Chondrocyte (in vitro differentiated cells): ENCODE data around the gene POFUT2. TPM values are rescaled to one million over a fixed set of nuclear protein-coding genes. Genes with fewer than 3 reads are reported as not detected.
A peak's percentile ranks its signal among the peaks of the same experiment; 100 is the strongest.

Experiments used
- DNase-seq: peaks from one replicate; pipeline ENCODE4 v3.0.0; 2021; ENCODE audit warnings: mixed read lengths, low spot score
- H3K27ac Mint-ChIP-seq: one replicate; pipeline ENCODE4 v1.8.0; 2021; ENCODE audit warnings: mild to moderate bottlenecking, moderate library complexity, mixed read lengths; ENCODE audit not compliant: unreplicated experiment
- H3K27me3 Mint-ChIP-seq: 2 replicates; pipeline ENCODE4 v1.8.0; 2021; ENCODE audit warnings: low read depth, mixed read lengths
- H3K36me3 Mint-ChIP-seq: 2 replicates; pipeline ENCODE4 v1.8.0; 2021; ENCODE audit warnings: low read depth, mixed read lengths
- H3K4me1 Mint-ChIP-seq: 2 replicates; pipeline ENCODE4 v1.8.0; 2021; ENCODE audit warnings: low read depth, mild to moderate bottlenecking, mixed read lengths
- H3K4me3 Mint-ChIP-seq: one replicate; pipeline ENCODE4 v1.8.0; 2021; ENCODE audit warnings: mild to moderate bottlenecking, moderate library complexity, mixed read lengths; ENCODE audit not compliant: unreplicated experiment
- H3K9me3 Mint-ChIP-seq: 2 replicates; pipeline ENCODE4 v1.8.0; 2021; ENCODE audit warnings: low read depth, mixed read lengths
- total RNA-seq: library from RNA; stranded (reverse); gene quantifications from 3 replicates; pipeline ENCODE4 v1.2.1, GENCODE V29; 2021
- TF ChIP-seq, protein P1 (sequence below): fragments of 200-600 bp; sonication (generic); IDR thresholded peaks from 2 replicates; pipeline ENCODE4 v1.5.0; 2021; ENCODE audit warnings: antibody characterized with exemption, mild to moderate bottlenecking, moderate library complexity

POFUT2 gene
- total RNA-seq, 1 donor from 2014 or later = 73.6 TPM

DNA sequence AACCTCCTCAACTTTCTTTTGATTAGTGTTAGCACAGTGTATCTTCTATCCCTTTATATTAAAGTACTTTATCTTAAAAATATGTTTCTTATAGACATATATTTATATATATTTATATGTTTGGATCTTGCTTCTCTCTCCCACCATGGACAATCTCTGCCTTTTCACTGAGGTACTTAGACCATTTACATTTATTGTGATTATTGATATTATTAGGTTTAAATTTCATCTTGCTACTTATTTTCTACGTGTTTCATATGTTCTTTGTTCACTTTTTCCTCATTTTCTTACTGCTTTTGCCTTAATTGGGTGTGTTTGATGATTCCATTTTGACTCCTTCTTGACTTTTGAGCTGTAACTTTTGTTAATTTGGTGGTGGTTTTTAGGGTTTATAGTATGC is 70.7 kb downstream of the POFUT2 start:
- H3K9me3 Mint-ChIP-seq = peaks cover 20% of the 10 kb centered on the region
- H3K36me3 Mint-ChIP-seq = peaks cover 47% of the 10 kb centered on the region
- TF ChIP-seq, protein P1, sequence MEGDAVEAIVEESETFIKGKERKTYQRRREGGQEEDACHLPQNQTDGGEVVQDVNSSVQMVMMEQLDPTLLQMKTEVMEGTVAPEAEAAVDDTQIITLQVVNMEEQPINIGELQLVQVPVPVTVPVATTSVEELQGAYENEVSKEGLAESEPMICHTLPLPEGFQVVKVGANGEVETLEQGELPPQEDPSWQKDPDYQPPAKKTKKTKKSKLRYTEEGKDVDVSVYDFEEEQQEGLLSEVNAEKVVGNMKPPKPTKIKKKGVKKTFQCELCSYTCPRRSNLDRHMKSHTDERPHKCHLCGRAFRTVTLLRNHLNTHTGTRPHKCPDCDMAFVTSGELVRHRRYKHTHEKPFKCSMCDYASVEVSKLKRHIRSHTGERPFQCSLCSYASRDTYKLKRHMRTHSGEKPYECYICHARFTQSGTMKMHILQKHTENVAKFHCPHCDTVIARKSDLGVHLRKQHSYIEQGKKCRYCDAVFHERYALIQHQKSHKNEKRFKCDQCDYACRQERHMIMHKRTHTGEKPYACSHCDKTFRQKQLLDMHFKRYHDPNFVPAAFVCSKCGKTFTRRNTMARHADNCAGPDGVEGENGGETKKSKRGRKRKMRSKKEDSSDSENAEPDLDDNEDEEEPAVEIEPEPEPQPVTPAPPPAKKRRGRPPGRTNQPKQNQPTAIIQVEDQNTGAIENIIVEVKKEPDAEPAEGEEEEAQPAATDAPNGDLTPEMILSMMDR = no peak
- peaks cover 33% of the 10 kb centered on the region for H3K4me1 Mint-ChIP-seq
- no peaks in the 10 kb centered on the region for H3K27me3 Mint-ChIP-seq
- H3K27ac Mint-ChIP-seq = peak overlapping the region; percentile 34
- H3K4me3 Mint-ChIP-seq = no peak overlapping the region
- DNase-seq = no peak

DNA sequence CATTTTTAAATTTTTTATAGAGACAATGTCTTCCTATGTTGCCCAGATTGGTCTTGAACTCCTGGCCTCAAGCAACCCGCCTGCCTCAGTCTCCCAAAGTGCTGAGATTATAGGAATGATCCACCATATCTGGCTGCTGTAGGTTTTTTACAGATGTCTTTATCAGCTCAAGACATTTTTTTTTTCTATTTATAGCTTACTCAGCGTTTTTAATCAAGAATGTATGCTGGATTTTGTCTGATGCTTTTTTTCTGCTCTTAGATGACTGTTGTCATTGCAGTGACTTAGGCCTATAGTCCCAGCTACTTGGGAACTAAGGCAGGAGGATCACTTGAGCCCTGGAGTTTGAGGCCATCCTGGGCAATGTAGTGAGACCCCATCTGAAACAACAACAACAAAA is 72.5 kb downstream of the POFUT2 start:
- H3K4me3 Mint-ChIP-seq = no peak overlapping the region
- no peak overlapping the region for H3K27ac Mint-ChIP-seq
- peaks cover 44% of the 10 kb centered on the region for H3K36me3 Mint-ChIP-seq
- H3K4me1 Mint-ChIP-seq = peaks cover 32% of the 10 kb centered on the region
- no peaks in the 10 kb centered on the region for H3K27me3 Mint-ChIP-seq
- H3K9me3 Mint-ChIP-seq = peaks cover 20% of the 10 kb centered on the region
- no peak for DNase-seq
- TF ChIP-seq, protein P1 = no peak

Other genes starting within 250 kb of the POFUT2 start
- 53.8 to 92.8 TPM (median 89.5 TPM) in 3 replicates for gene ADARB1, start 213.3 kb downstream of the POFUT2 start, total RNA-seq
- 322 to 628 TPM (median 616 TPM) in 3 replicates for gene COL18A1, start 117.3 kb upstream of the POFUT2 start, total RNA-seq